ENCODE data around the gene KRTAP17-1. TPM values are rescaled to one million over a fixed set of nuclear protein-coding genes. Genes with fewer than 3 reads are reported as not detected.

Gene KRTAP17-1
- total RNA-seq: not detected in 2 replicates

GRCh38 chr17:41315204-41315794 is at the start of gene KRTAP17-1:
TSS of gene KRTAP17-1 (minus strand) at chr17:41315710. CDS start at chr17:41315650, 60 bp downstream.
- no peak for FAIRE-seq
- no peak within 1 kb of the TSS for H3K4me3 ChIP-seq (ENCODE audit: low read depth, low read length)
- DNase-seq (ENCODE audit: low read depth): no peak
- H3K27me3 ChIP-seq (ENCODE audit: control insufficient read depth, insufficient read depth, low read length): no peaks in the 10 kb centered on the region
- no peak for TF ChIP-seq CTCF (IDR thresholded peaks at IDR 0.05; ENCODE audit: insufficient read depth, low read length, severe bottlenecking)
- H3K36me3 ChIP-seq (ENCODE audit: control insufficient read depth, insufficient read depth, low read length): no peaks in the 10 kb centered on the region

DNA sequence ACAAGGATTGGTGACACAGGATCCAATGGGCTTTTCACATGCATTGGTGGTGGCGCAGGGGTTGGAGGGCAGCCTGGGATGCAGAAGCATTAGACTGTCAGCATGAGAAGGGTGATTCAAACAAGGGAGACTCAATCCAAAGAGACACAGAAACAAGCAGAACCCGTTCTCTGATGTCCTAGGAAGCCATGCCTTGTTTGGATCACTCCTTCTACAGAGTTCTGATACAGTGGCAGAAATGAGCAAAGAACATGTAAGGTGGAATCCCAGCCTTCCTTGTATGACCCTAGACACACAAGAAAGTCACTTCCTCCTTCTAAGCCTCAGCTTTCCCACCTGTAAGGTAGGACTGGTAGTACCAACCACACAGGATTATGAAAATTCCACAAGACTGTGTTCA is 48.4 kb upstream of the KRTAP17-1 start:
- DNase-seq (ENCODE audit: low read depth): no peak
- no peak for TF ChIP-seq CTCF (IDR thresholded peaks at IDR 0.05; ENCODE audit: insufficient read depth, low read length, severe bottlenecking)
- no peak for FAIRE-seq
- Histone ChIP-seq H3K4me3 (ENCODE audit: low read depth, low read length) (no peak overlapping the region), H3K27me3 (ENCODE audit: control insufficient read depth, insufficient read depth, low read length) (no peaks in the 10 kb centered on the region), H3K36me3 (ENCODE audit: control insufficient read depth, insufficient read depth, low read length) (no peaks in the 10 kb centered on the region)

GRCh38 chr17:41360296-41360995 is 44.9 kb upstream of the KRTAP17-1 start:
- Histone ChIP-seq H3K27me3 (ENCODE audit: control insufficient read depth, insufficient read depth, low read length) (no peaks in the 10 kb centered on the region), H3K4me3 (ENCODE audit: low read depth, low read length) (no peak overlapping the region), H3K36me3 (ENCODE audit: control insufficient read depth, insufficient read depth, low read length) (no peaks in the 10 kb centered on the region)
- DNase-seq (ENCODE audit: low read depth): peak; percentile 81
- no peak for TF ChIP-seq CTCF (IDR thresholded peaks at IDR 0.05; ENCODE audit: insufficient read depth, low read length, severe bottlenecking)
- FAIRE-seq: no peak

DNA sequence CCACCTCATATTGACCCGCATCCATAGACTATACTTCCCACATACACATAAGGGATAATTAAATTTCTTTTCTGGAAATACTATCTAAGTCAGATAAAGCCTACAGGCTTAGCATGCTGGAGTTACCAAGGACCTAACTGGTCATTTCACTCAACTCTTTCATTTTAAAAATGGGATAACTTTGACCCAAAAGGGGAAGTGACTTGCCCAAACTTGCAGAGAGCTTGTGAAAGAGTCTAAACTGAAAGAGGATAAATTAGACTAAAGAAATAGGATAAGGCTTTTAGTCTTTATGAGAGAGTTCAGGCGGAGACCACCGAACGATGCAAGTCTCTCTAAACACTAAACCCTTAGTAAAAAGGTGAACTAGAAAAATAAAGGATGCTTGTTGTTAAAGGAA is 39.0 kb upstream of the KRTAP17-1 start:
- no peak for TF ChIP-seq CTCF (IDR thresholded peaks at IDR 0.05; ENCODE audit: insufficient read depth, low read length, severe bottlenecking)
- DNase-seq (ENCODE audit: low read depth): peak; percentile 42
- Histone ChIP-seq H3K4me3 (ENCODE audit: low read depth, low read length) (no peak overlapping the region), H3K36me3 (ENCODE audit: control insufficient read depth, insufficient read depth, low read length) (no peaks in the 10 kb centered on the region), H3K27me3 (ENCODE audit: control insufficient read depth, insufficient read depth, low read length) (no peaks in the 10 kb centered on the region)
- FAIRE-seq: no peak

GRCh38 chr17:41352597-41353366 is 37.3 kb upstream of the KRTAP17-1 start:
- no peaks in the 10 kb centered on the region for H3K27me3 ChIP-seq (ENCODE audit: control insufficient read depth, insufficient read depth, low read length)
- no peaks in the 10 kb centered on the region for H3K36me3 ChIP-seq (ENCODE audit: control insufficient read depth, insufficient read depth, low read length)
- no peak overlapping the region for H3K4me3 ChIP-seq (ENCODE audit: low read depth, low read length)
- TF ChIP-seq CTCF (IDR thresholded peaks at IDR 0.05; ENCODE audit: insufficient read depth, low read length, severe bottlenecking): no peak
- DNase-seq (ENCODE audit: low read depth) (peak; percentile 95), FAIRE-seq (peak; percentile 86)

Measured in bronchial epithelial cell (primary cell).